ENCODE data around the gene NEDD8.

- TF ChIP-seq POLR2AphosphoS5 (IDR thresholded peaks at IDR 0.05) (no peak), CTCF (IDR thresholded peaks at IDR 0.05 in 8 of 11, conservative IDR thresholded peaks at IDR 0.05 in 3 of 11) (no peak)
Observed at GRCh38 chr14:24249230-24250021, 17.3 kb upstream of the NEDD8 start.

Data from spleen (tissue), 7 donors.